IPS-15b (cell line): ENCODE measurements around the gene ZNF276.
"Not testable (repeated sequence)": the region's sequence is repeated elsewhere in the genome, so short reads cannot be mapped to it uniquely, and the experiment has no call there.

ENCODE experiments used
- H3K27me3 ChIP-seq: one replicate; pipeline ENCODE4 v1.6.1; 2013; ENCODE audit warnings: low read length; ENCODE audit not compliant: control insufficient read depth, insufficient read depth
- H3K36me3 ChIP-seq: one replicate; pipeline ENCODE4 v1.6.1; 2013; ENCODE audit warnings: low read length; ENCODE audit not compliant: control insufficient read depth, insufficient read depth
- H3K4me1 ChIP-seq: one replicate; pipeline ENCODE4 v1.6.1; 2013; ENCODE audit warnings: mild to moderate bottlenecking, low read length; ENCODE audit not compliant: control insufficient read depth, insufficient read depth
- H3K4me3 ChIP-seq: one replicate; pipeline ENCODE4 v1.5.1; 2013; ENCODE audit warnings: low read depth, low read length
- H3K9ac ChIP-seq: one replicate; pipeline ENCODE4 v1.6.1; 2013; ENCODE audit warnings: low read depth, mild to moderate bottlenecking, low read length
- H3K9me3 ChIP-seq: one replicate; pipeline ENCODE4 v1.6.1; 2013; ENCODE audit warnings: mild to moderate bottlenecking, low read length; ENCODE audit not compliant: control insufficient read depth, insufficient read depth

ZNF276 gene

GRCh38 chr16:89782489-89782888 lies 61.2 kb downstream of the ZNF276 start:
- peaks cover 54% of the 10 kb centered on the region for H3K36me3 ChIP-seq
- no peak overlapping the region for H3K4me3 ChIP-seq
- H3K27me3 ChIP-seq: no peaks in the 10 kb centered on the region
- no peak overlapping the region for H3K9ac ChIP-seq
- H3K9me3 ChIP-seq: no peaks in the 10 kb centered on the region
- peaks cover 5% of the 10 kb centered on the region for H3K4me1 ChIP-seq

DNA sequence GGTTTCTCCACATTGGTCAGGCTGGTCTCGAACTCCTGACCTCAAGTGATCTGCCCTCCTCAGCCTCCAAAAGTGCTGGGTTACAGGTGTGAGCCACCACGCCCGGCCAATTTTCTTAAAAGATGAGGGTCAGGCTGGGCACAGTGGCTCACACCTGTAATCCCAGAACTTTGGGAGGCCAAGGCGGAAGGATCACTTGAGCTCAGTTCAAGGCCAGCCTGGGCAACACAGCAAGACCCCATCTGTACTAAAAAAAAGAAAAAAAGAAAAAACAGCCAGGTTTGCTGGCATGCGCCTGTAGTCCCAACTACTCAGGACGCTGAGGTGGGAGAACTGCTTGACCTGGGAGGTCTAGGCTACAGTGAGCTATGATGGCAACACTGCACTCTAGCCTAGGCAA lies 62.6 kb downstream of the ZNF276 start:
- H3K9ac ChIP-seq, H3K27me3 ChIP-seq, H3K9me3 ChIP-seq, H3K4me3 ChIP-seq, H3K4me1 ChIP-seq: not testable (repeated sequence)
- H3K36me3 ChIP-seq: peaks cover 52% of the 10 kb centered on the region

- Histone ChIP-seq H3K36me3 (peaks cover 52% of the 10 kb centered on the region), H3K4me3 (no peak overlapping the region)
Measured at GRCh38 chr16:89784406-89784805, 63.1 kb downstream of the ZNF276 start.

GRCh38 chr16:89785523-89786155 lies 64.3 kb downstream of the ZNF276 start:
- no peaks in the 10 kb centered on the region for H3K4me1 ChIP-seq
- H3K36me3 ChIP-seq: peaks cover 50% of the 10 kb centered on the region
- H3K9me3 ChIP-seq: no peaks in the 10 kb centered on the region
- H3K27me3 ChIP-seq: no peaks in the 10 kb centered on the region
- H3K9ac ChIP-seq: no peak overlapping the region
- H3K4me3 ChIP-seq: no peak overlapping the region

More at GRCh38 chr16:89784406-89784805, 63.1 kb downstream of the ZNF276 start:
- Histone ChIP-seq H3K27me3 (no peaks in the 10 kb centered on the region), H3K4me1 (peaks cover 3% of the 10 kb centered on the region), H3K9ac (no peak overlapping the region), H3K9me3 (no peaks in the 10 kb centered on the region)

DNA sequence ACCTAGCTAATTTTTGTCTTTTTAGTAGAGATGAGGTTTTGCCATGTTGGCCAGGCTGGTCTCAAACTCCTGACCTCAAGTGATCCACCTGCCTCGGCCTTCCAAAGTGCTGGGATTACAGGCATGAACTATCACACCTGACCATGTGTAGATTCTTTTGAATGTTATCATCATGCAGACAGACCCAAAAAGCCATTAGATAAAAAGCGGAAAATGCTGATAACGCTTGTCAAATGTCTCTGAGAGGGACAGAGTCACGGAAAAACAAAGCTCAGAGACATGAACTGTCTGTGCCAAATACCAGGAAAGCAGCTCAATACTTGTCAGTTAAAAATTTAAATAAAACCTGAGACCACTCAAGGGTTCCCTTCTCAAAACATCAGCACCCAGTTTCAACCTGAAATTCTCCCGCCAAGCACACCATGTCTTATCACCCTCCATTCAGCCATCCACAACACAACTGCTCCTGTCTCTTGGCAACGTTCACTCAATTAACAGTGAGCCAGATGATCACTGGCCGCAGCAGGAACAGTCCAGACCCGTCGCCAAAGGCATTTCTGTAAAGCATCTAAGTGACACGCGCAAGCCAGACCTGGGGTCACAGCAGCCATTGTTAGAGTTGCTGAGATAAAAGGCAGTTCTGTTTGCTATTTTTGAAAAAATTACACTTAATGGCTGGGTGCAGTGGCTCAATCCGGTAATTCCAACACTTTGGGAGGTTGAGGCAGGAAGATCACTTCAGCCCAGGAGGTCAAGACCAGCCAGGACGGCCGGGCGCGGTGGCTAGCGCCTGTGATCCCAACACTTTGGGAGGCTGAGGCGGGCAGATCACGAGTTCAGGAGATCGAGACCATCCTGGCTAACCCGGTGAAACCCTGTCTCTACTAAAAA lies 65.4 kb downstream of the ZNF276 start:
- H3K9me3 ChIP-seq: no peaks in the 10 kb centered on the region
- H3K36me3 ChIP-seq: peaks cover 58% of the 10 kb centered on the region
- no peak overlapping the region for H3K9ac ChIP-seq
- no peak overlapping the region for H3K4me3 ChIP-seq
- H3K27me3 ChIP-seq: no peaks in the 10 kb centered on the region
- no peaks in the 10 kb centered on the region for H3K4me1 ChIP-seq

GRCh38 chr16:89787365-89787805 lies 66.0 kb downstream of the ZNF276 start:
- Histone ChIP-seq H3K9ac (no peak overlapping the region), H3K9me3 (no peaks in the 10 kb centered on the region), H3K27me3 (no peaks in the 10 kb centered on the region), H3K36me3 (peaks cover 65% of the 10 kb centered on the region), H3K4me1 (no peaks in the 10 kb centered on the region), H3K4me3 (no peak overlapping the region)
